ENCODE data around the gene PCDHGB6.
"Not testable (repeated sequence)": the region's sequence is repeated elsewhere in the genome, so short reads cannot be mapped to it uniquely, and the experiment has no call there.

PCDHGB6 gene

DNA sequence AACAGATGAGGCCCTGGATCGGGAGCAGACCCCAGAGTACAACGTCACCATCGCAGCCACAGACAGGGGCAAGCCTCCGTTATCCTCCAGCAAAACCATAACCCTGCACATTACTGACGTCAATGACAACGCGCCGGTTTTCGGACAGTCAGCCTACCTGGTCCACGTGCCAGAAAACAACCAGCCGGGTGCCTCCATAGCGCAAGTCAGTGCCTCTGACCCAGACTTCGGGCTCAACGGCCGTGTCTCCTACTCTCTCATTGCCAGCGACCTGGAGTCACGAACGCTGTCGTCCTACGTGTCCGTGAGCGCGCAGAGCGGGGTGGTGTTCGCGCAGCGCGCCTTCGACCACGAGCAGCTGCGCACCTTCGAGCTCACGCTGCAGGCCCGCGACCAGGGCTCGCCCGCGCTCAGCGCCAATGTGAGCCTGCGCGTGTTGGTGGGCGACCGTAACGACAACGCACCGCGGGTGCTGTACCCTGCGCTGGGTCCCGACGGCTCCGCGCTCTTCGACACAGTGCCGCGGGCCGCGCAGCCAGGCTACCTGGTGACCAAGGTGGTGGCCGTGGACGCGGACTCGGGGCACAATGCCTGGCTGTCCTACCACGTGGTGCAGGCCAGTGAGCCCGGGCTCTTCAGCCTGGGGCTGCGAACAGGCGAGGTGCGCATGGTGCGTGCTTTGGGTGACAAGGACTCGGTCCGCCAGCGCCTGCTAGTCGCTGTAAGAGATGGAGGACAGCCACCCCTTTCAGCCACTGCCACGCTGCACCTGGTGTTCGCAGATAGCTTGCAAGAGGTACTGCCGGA is 11.5 kb downstream of the PCDHGB6 start:
- DNase-seq = no peak

DNA sequence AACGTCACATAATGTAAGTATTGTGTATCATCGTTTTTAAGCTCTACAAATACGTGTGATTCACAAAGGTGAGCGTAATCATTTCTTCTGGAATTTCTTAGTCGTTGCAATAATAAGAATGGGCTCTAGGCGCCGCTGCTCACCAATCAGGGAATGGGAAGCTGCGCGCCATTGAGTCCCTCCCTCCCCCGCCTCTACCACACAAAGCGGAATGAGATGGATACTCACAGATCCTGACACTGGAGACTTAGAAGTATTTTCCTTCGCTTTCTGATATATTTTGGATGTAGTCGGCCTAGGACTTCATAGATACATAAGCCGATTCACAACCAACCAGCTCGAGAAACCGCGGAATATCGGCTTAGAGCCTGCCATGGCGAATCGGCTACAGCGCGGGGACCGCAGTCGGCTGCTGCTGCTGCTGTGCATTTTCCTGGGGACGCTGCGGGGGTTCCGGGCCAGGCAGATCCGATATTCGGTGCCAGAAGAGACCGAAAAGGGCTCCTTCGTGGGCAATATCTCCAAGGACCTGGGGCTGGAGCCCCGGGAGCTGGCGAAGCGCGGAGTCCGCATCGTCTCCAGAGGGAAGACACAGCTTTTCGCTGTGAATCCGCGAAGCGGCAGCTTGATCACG is 13.2 kb downstream of the PCDHGB6 start, which contains the start of gene PCDHGA11:
Gene PCDHGA11 (plus strand): TSS at position 197 of the 634 bp plus-strand sequence. CDS start 177 bp downstream, at position 374.
- no peak for DNase-seq

- no peak for DNase-seq
Observed at GRCh38 chr5:141421489-141421855, 13.7 kb downstream of the PCDHGB6 start.

DNA sequence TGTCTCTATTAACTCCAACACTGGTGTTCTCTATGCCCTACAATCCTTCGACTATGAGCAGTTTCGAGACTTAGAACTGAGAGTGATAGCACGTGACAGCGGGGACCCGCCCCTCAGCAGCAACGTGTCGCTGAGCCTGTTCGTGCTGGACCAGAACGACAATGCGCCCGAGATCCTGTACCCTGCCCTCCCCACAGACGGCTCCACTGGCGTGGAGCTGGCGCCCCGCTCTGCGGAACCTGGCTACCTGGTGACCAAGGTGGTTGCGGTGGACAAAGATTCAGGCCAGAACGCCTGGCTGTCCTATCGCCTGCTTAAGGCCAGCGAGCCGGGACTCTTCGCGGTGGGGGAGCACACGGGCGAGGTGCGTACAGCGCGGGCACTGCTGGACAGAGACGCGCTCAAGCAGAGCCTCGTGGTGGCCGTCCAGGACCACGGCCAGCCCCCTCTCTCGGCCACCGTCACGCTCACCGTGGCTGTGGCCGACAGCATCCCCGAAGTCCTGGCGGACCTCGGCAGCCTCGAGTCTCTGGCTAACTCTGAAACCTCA is 15.0 kb downstream of the PCDHGB6 start:
- no peak for DNase-seq

- DNase-seq = no peak
Observed at GRCh38 chr5:141427783-141428426, 20.1 kb downstream of the PCDHGB6 start.

- no peak for DNase-seq
Observed at GRCh38 chr5:141430332-141431113, 22.7 kb downstream of the PCDHGB6 start, which contains the start of gene PCDHGA12. PCDHGA12 (plus strand) TSS chr5:141430507; CDS start chr5:141430760, 253 bp downstream.

GRCh38 chr5:141431286-141431685 is 23.5 kb downstream of the PCDHGB6 start:
- no peak for DNase-seq

- DNase-seq = not testable (repeated sequence)
Observed at GRCh38 chr5:141432308-141432707, 24.5 kb downstream of the PCDHGB6 start.

- not testable (repeated sequence) for DNase-seq
Observed at GRCh38 chr5:141432726-141433125, 24.9 kb downstream of the PCDHGB6 start.

DNA sequence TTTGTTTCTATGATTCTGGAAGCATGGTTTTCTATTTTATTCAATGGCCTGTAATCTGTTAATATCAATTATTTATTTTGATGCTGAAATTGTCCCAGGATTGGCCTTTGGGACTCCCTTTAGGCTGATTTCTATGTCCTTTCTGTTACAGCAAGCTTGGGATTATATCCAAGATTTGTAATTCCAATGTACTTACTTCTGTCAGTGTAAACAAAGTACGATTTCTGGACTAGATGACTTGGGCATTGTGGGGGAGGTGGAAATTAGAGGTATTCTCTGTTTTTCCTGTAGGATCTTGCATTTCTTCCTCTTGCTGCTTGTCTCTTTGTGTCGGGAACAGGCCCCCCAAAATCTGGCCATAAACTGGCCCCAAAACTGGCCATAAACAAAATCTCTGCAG is 26.2 kb downstream of the PCDHGB6 start:
- DNase-seq = no peak

GRCh38 chr5:141437221-141437620 is 29.4 kb downstream of the PCDHGB6 start:
- DNase-seq = no peak

DNA sequence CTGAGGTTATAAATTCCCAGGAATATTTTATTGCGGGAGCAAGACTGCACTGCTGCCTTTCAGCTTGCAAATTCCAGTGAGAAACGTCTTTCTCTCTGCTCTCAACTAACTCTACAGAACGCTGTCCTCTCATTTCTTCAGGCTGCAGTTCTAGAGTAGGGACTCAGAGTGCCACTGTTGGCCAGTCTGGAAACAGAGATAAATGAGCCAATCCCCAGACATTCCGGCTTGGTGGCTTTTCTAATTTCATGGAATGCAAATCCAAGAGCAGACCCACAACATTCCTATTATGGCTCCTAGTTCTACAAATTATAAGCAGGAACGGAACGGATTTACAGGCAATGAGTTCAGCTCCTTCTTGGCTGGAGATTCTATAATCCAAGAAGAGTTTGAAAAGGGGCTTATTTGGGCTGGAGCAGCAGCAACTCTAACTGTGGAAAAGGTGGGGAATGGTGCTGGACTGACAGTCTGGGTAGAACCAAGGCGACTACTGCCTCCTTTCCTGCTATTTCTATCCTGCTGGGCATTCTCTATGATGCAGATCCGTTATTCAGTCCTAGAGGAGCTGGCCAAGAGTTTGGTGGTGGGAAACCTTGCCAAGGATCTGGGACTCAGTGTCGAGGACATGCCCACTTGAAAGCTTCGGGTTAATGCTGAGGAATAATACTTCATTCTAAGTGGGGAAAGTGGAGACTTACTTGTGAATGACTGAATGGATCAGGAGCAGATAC is 31.8 kb downstream of the PCDHGB6 start:
- DNase-seq = no peak

DNA sequence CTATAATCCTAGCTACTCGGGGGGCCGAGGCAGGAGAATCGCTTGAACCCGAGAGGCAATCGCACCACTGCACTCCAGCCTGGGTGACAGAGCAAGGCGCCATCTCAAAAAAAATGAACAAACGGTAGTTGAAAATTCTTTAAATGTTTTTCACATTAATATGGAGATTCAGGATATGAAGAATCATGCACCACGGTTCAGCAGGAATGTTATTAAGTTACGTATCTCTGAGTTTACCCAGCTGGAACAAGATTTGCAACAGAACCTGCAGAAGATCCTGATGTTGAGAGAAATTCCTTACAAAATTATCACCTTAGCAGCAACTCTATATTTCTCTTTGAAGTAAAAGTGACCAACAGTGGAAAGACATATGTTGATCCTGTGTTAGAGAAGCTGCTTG is 32.5 kb downstream of the PCDHGB6 start:
- no peak for DNase-seq

GRCh38 chr5:141441571-141442170 is 33.9 kb downstream of the PCDHGB6 start:
- no peak for DNase-seq

All from Kasumi-1 (cell line).